Cardiac fibroblast (primary cell): ENCODE measurements around the gene PFDN5.
"Not testable (repeated sequence)": the region's sequence is repeated elsewhere in the genome, so short reads cannot be mapped to it uniquely, and the experiment has no call there.

Experiments
- DNase-seq, 2 donors: peaks; one replicate each; pipeline versions ENCODE4 v3.0.0 to v3.0.0-alpha.2; 2010; ENCODE audit warnings: low read depth in 2 of 2
- H3K4me3 ChIP-seq, 2 donors: replicated peaks in 1 of 2; 1 replicate in 1 of 2; 2 replicates in 1 of 2; pipeline ENCODE4 v1.5.1; 2011; ENCODE audit warnings: low read depth in 2 of 2, low read length in 2 of 2, mild to moderate bottlenecking in 2 of 2, moderate library complexity in 1 of 2
- CTCF ChIP-seq: IDR thresholded peaks from one replicate; pipeline ENCODE4 v1.5.1; 2011; ENCODE audit warnings: low read depth, mild to moderate bottlenecking, low read length, inconsistent platforms

The PFDN5 gene

GRCh38 chr12:53286448-53286847 lies 8.9 kb upstream of the PFDN5 start:
- H3K4me3 ChIP-seq, result no peak overlapping the region
- DNase-seq, result no peak
- TF ChIP-seq CTCF, result no peak

- H3K4me3 ChIP-seq, result no peak overlapping the region
- TF ChIP-seq CTCF, result peak; percentile 65
- peak; percentile 68 to 70 for DNase-seq
These were observed 7.6 kb upstream of the PFDN5 start for GRCh38 chr12:53287741-53288216.

GRCh38 chr12:53288322-53288721 lies 7.0 kb upstream of the PFDN5 start:
- no peak for DNase-seq
- H3K4me3 ChIP-seq, result no peak overlapping the region
- TF ChIP-seq CTCF, result no peak

GRCh38 chr12:53289891-53290290 lies 5.5 kb upstream of the PFDN5 start:
- DNase-seq, result peak; percentile 10 to 56
- H3K4me3 ChIP-seq, result no peak overlapping the region
- TF ChIP-seq CTCF, result no peak

GRCh38 chr12:53290661-53291060 lies 4.7 kb upstream of the PFDN5 start:
- no peak for TF ChIP-seq CTCF
- peak in 1 of 2 donors; percentile 47 for DNase-seq
- H3K4me3 ChIP-seq, result no peak overlapping the region

GRCh38 chr12:53292426-53292825 lies 2.9 kb upstream of the PFDN5 start:
- no peak for DNase-seq
- H3K4me3 ChIP-seq, result no peak overlapping the region
- no peak for TF ChIP-seq CTCF

GRCh38 chr12:53295891-53296219 lies 513 bp downstream of the PFDN5 start:
- no peak for DNase-seq
- no peak for TF ChIP-seq CTCF
- H3K4me3 ChIP-seq, result peak overlapping the region; percentile 91 to 98

- not testable (repeated sequence) for H3K4me3 ChIP-seq, DNase-seq
These were observed 1.8 kb downstream of the PFDN5 start for GRCh38 chr12:53297106-53297505.
